GM23248 (cell line): ENCODE data around the gene CLPX. TPM values are rescaled to one million over a fixed set of nuclear protein-coding genes. Genes with fewer than 3 reads are reported as not detected.
"Not testable (repeated sequence)": the region's sequence is repeated elsewhere in the genome, so short reads cannot be mapped to it uniquely, and the experiment has no call there.

Source experiments
- DNase-seq: peaks from one replicate; pipeline ENCODE4 v3.0.0-alpha.2; 2015
- H2AFZ ChIP-seq: fragments of 200-600 bp; sonication (generic); 2 replicates; pipeline ENCODE4 v1.6.1; 2016; ENCODE audit warnings: antibody characterized with exemption
- H3F3A ChIP-seq: fragments of 200-600 bp; sonication (generic); 2 replicates; pipeline ENCODE4 v1.6.1; 2016; ENCODE audit warnings: mild to moderate bottlenecking, antibody characterized with exemption, mixed run types; ENCODE audit not compliant: insufficient read depth
- H3K27ac ChIP-seq: fragments of 200-600 bp; sonication (generic); 2 replicates; pipeline ENCODE4 v1.5.1; 2016; ENCODE audit warnings: mild to moderate bottlenecking
- H3K27me3 ChIP-seq: fragments of 200-600 bp; sonication (generic); replicated peaks from 2 replicates; pipeline ENCODE4 v1.6.1; 2016; ENCODE audit warnings: mild to moderate bottlenecking; ENCODE audit not compliant: insufficient read depth
- H3K36me3 ChIP-seq: fragments of 200-600 bp; sonication (generic); 2 replicates; pipeline ENCODE4 v1.6.1; 2016; ENCODE audit warnings: low read depth, mild to moderate bottlenecking
- H3K4me1 ChIP-seq: fragments of 200-600 bp; sonication (generic); 2 replicates; pipeline ENCODE4 v1.6.1; 2016; ENCODE audit warnings: mild to moderate bottlenecking; ENCODE audit not compliant: insufficient read depth
- H3K4me2 ChIP-seq: fragments of 200-600 bp; sonication (generic); one replicate; pipeline ENCODE4 v1.6.1; 2016; ENCODE audit warnings: mild to moderate bottlenecking; ENCODE audit not compliant: unreplicated experiment
- H3K4me3 ChIP-seq: fragments of 200-600 bp; sonication (generic); 2 replicates; pipeline ENCODE4 v1.5.1; 2016; ENCODE audit warnings: mild to moderate bottlenecking
- H3K79me2 ChIP-seq: fragments of 200-600 bp; sonication (generic); 2 replicates; pipeline ENCODE4 v1.6.1; 2016; ENCODE audit warnings: mild to moderate bottlenecking; ENCODE audit not compliant: insufficient read depth
- H3K9ac ChIP-seq: fragments of 200-600 bp; sonication (generic); 2 replicates; pipeline ENCODE4 v1.6.1; 2016; ENCODE audit warnings: mild to moderate bottlenecking
- H3K9me2 ChIP-seq: fragments of 200-600 bp; sonication (generic); 2 replicates; pipeline ENCODE4 v1.6.1; 2016; ENCODE audit warnings: mixed run types, mild to moderate bottlenecking, moderate library complexity; ENCODE audit not compliant: insufficient read depth
- H3K9me3 ChIP-seq: fragments of 200-600 bp; sonication (generic); one replicate; pipeline ENCODE4 v1.6.1; 2017; ENCODE audit warnings: low read depth
- H4K20me1 ChIP-seq: fragments of 200-600 bp; sonication (generic); 2 replicates; pipeline ENCODE4 v1.6.0; 2016; ENCODE audit not compliant: insufficient read depth
- EZH2 ChIP-seq: fragments of 200-600 bp; sonication (generic); IDR thresholded peaks from 2 replicates; pipeline ENCODE4 v1.6.1; 2018; ENCODE audit warnings: antibody characterized with exemption, mild to moderate bottlenecking; ENCODE audit not compliant: insufficient read depth, poor library complexity, severe bottlenecking
- EZH2phosphoT487 ChIP-seq: fragments of 200-600 bp; sonication (generic); IDR thresholded peaks from 2 replicates; pipeline ENCODE4 v1.6.1; 2018; ENCODE audit warnings: antibody characterized with exemption, moderate library complexity, mild to moderate bottlenecking, low read depth; ENCODE audit not compliant: insufficient read depth
- WGBS, 2 experiments: methylation state at CpG; one replicate each; pipeline ENCODE4 v1.1.6; 2015 to 2017; ENCODE audit warnings: low lambda C conversion rate in 2 of 2, low coverage in 1 of 2; ENCODE audit errors: missing lambda C conversion rate in 2 of 2; 5-methylcytosine and 5-hydroxymethylcytosine counted together
- in situ Hi-C: fragments of 300-500 bp; cut with MboI; formaldehyde crosslinking; loops from 2 replicates; pipeline ENCODE4 v1.15.0; 2020
- polyA plus RNA-seq: library from polyadenylated mRNA; unstranded; fragments of >200 nt; fragmentation: Nextera tagmentation; extraction: Ambion mirVana; gene quantifications from 2 replicates; pipeline ENCODE4 v1.2.1, GENCODE V29; 2016
- total RNA-seq: library from RNA; depleted of rRNA; stranded (reverse); fragments of >200 nt; shearing (Covaris generic); gene quantifications from 2 replicates; pipeline ENCODE4 v1.2.3, GENCODE V29; 2014; rRNA removed

CLPX gene
- total RNA-seq (28.3 and 33.1 TPM in 2 replicates), polyA plus RNA-seq (22.8 and 23.8 TPM in 2 replicates)

- no peaks in the 10 kb centered on the region for H3K9me3 ChIP-seq
- H3K4me3 ChIP-seq = peak within 1 kb of the TSS; percentile 84
- peak within 1 kb of the TSS; percentile 89 for H2AFZ ChIP-seq
- no peaks in the 10 kb centered on the region for H3K27me3 ChIP-seq
- H3K36me3 ChIP-seq = 0 out of 2 replicates have a peak, but pooled peaks cover 5% of the 10 kb centered on the region
- H3K4me1 ChIP-seq = peaks cover 9% of the 10 kb centered on the region
- peaks cover 18% of the 10 kb centered on the region; the same call in 1 of the 2 replicates for H3F3A ChIP-seq
- peak within 1 kb of the TSS; percentile 97 for H3K4me2 ChIP-seq
- peak within 1 kb of the TSS; percentile 90 for H3K9ac ChIP-seq
- WGBS, 2 experiments = 1 to 2% methylated on average over 55 to 70 of the region's 70 CpGs
- in situ Hi-C loops = no loop called here
- peak; percentile 91 for DNase-seq
- TF ChIP-seq EZH2phosphoT487 (no peak), EZH2 (no peak)
- no peaks in the 10 kb centered on the region for H4K20me1 ChIP-seq
- H3K27ac ChIP-seq = peak within 1 kb of the TSS; percentile 78
- H3K9me2 ChIP-seq = no peaks in the 10 kb centered on the region
- H3K79me2 ChIP-seq = peaks cover 49% of the 10 kb centered on the region
Measured at GRCh38 chr15:65184868-65185717, at the start of gene CLPX. Gene CLPX (minus strand): TSS chr15:65185342. CDS start chr15:65185153, 189 bp downstream.

- H2AFZ ChIP-seq = no peak overlapping the region
- no peak overlapping the region for H3K4me2 ChIP-seq
- H3K4me3 ChIP-seq = no peak overlapping the region
- no peaks in the 10 kb centered on the region for H3K79me2 ChIP-seq
- no peak overlapping the region for H3K9ac ChIP-seq
- TF ChIP-seq EZH2phosphoT487 (no peak), EZH2 (no peak)
- H3K27ac ChIP-seq = no peak overlapping the region
- H3K27me3 ChIP-seq = no peaks in the 10 kb centered on the region
- no peaks in the 10 kb centered on the region for H4K20me1 ChIP-seq
- H3K4me1 ChIP-seq = no peaks in the 10 kb centered on the region
- in situ Hi-C loops = no loop called here
- H3K36me3 ChIP-seq = no peaks in the 10 kb centered on the region
- 33 to 35% methylated on average over 5 of the region's 5 CpGs for WGBS, 2 experiments
- no peaks in the 10 kb centered on the region for H3K9me2 ChIP-seq
- DNase-seq = peak; percentile 28
- H3K9me3 ChIP-seq = no peaks in the 10 kb centered on the region
- H3F3A ChIP-seq = no peaks in the 10 kb centered on the region
Measured at GRCh38 chr15:65233696-65234095, 48.6 kb upstream of the CLPX start.

- H3K4me1 ChIP-seq = no peaks in the 10 kb centered on the region
- H3F3A ChIP-seq = no peaks in the 10 kb centered on the region
- no peak overlapping the region for H3K4me2 ChIP-seq
- no peaks in the 10 kb centered on the region for H3K27me3 ChIP-seq
- no peak overlapping the region for H3K4me3 ChIP-seq
- H3K27ac ChIP-seq = no peak overlapping the region
- in situ Hi-C loops = no loop called here
- no peak for DNase-seq
- no peaks in the 10 kb centered on the region for H3K79me2 ChIP-seq
- WGBS, 2 experiments = 95 to 97% methylated on average over 3 of the region's 3 CpGs
- H4K20me1 ChIP-seq = no peaks in the 10 kb centered on the region
- no peak overlapping the region for H2AFZ ChIP-seq
- H3K9me2 ChIP-seq = no peaks in the 10 kb centered on the region
- no peaks in the 10 kb centered on the region for H3K36me3 ChIP-seq
- H3K9me3 ChIP-seq = no peaks in the 10 kb centered on the region
- no peak overlapping the region for H3K9ac ChIP-seq
- TF ChIP-seq EZH2phosphoT487 = no peak
- TF ChIP-seq EZH2 = no peak
Measured at GRCh38 chr15:65232520-65232919, 47.4 kb upstream of the CLPX start.

- no peaks in the 10 kb centered on the region for H4K20me1 ChIP-seq
- 80% methylated on average over 10 of the region's 10 CpGs for WGBS, 2 experiments
- no peaks in the 10 kb centered on the region for H3K4me1 ChIP-seq
- no peak overlapping the region for H3K4me2 ChIP-seq
- H3K36me3 ChIP-seq = no peaks in the 10 kb centered on the region
- H3K79me2 ChIP-seq = no peaks in the 10 kb centered on the region
- TF ChIP-seq EZH2phosphoT487 = no peak
- TF ChIP-seq EZH2 = no peak
- no peak overlapping the region for H3K9ac ChIP-seq
- no peak overlapping the region for H2AFZ ChIP-seq
- H3K27ac ChIP-seq = no peak overlapping the region
- no peak for DNase-seq
- no peaks in the 10 kb centered on the region for H3K9me2 ChIP-seq
- no peaks in the 10 kb centered on the region for H3K27me3 ChIP-seq
- in situ Hi-C loops = no loop called here
- no peaks in the 10 kb centered on the region for H3F3A ChIP-seq
- H3K4me3 ChIP-seq = no peak overlapping the region
- H3K9me3 ChIP-seq = no peaks in the 10 kb centered on the region
Measured at GRCh38 chr15:65231306-65231705, 46.2 kb upstream of the CLPX start.

GRCh38 chr15:65226901-65227300, 41.8 kb upstream of the CLPX start:
- in situ Hi-C loops, H3F3A ChIP-seq, H3K4me1 ChIP-seq, H2AFZ ChIP-seq, H3K79me2 ChIP-seq, H4K20me1 ChIP-seq, DNase-seq, H3K4me2 ChIP-seq, H3K9ac ChIP-seq, H3K4me3 ChIP-seq, H3K27ac ChIP-seq, H3K36me3 ChIP-seq, H3K27me3 ChIP-seq, H3K9me3 ChIP-seq, H3K9me2 ChIP-seq: not testable (repeated sequence)
- 60 to 82% methylated on average over 2 to 6 of the region's 10 CpGs for WGBS, 2 experiments
